Putamen (tissue), 1 donor: ENCODE results near the gene PER3.

Experiments used
- DNase-seq: peaks from one replicate; pipeline ENCODE4 v3.0.0-alpha.2; 2016; ENCODE audit warnings: low spot score

PER3 gene

GRCh38 chr1:7838714-7839113, 54.6 kb downstream of the PER3 start:
- no peak for DNase-seq

DNA sequence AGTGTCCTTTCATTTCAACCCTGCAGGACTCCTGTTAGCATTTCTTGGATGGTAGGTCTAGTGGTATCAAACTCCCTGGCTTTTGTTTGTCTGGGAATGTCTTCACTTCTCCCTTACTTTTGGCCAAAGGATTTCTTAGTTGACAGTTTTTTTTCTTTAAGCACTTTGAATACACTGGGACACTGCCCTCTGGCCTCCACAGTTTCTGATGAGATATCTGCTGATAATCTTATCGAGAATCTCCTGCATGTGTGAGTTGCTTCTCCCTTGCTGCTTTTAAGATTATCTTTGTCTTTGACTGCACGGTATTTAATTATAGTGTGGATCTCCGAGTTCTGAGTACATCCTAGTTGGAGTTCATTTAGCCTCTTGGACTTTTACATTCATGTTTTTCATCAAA, 55.4 kb downstream of the PER3 start:
- no peak for DNase-seq

- DNase-seq: no peak
Measured at GRCh38 chr1:7842517-7842916, 58.4 kb downstream of the PER3 start.

DNA sequence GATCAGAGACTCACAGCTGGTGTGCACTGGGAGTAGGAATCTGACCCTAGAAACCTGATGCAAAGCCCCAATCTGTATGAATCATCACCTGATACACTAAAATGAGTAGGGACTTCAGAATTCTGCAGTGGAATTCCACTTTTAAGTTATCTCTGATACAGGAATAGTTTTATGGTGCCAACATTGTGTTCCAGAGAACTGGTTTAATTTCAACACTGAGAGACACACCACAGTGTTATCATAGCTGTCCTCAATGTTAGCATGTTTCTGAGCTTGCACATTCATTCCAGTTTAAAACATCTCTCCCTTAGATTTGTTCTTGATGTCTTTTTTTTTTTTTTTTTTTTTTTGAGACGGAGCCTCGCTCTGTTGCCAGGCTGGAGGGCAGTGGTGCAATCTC, 61.7 kb downstream of the PER3 start:
- no peak for DNase-seq

- DNase-seq: no peak
Measured at GRCh38 chr1:7846656-7847055, 62.6 kb downstream of the PER3 start.

DNA sequence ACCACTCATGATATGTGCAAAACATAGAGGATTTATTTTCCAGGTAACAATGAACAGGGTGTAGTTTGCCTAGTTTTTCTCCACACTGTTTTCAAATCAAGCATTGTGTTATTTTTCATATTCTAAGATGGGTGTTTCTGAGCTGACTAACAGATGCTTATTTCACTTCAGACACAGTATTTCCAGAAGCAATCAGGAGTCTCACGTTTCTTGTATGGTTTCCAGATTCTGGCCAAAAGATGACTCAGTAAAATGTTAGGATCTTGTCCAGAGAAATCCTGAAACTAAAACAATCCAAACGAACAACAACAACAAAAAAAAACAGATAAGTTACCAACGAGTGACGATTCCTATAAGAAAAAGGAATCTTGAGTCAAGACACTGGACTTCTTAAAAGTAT, 63.5 kb downstream of the PER3 start:
- no peak for DNase-seq

- DNase-seq: no peak
Measured at GRCh38 chr1:7850786-7851185, 66.7 kb downstream of the PER3 start.

DNA sequence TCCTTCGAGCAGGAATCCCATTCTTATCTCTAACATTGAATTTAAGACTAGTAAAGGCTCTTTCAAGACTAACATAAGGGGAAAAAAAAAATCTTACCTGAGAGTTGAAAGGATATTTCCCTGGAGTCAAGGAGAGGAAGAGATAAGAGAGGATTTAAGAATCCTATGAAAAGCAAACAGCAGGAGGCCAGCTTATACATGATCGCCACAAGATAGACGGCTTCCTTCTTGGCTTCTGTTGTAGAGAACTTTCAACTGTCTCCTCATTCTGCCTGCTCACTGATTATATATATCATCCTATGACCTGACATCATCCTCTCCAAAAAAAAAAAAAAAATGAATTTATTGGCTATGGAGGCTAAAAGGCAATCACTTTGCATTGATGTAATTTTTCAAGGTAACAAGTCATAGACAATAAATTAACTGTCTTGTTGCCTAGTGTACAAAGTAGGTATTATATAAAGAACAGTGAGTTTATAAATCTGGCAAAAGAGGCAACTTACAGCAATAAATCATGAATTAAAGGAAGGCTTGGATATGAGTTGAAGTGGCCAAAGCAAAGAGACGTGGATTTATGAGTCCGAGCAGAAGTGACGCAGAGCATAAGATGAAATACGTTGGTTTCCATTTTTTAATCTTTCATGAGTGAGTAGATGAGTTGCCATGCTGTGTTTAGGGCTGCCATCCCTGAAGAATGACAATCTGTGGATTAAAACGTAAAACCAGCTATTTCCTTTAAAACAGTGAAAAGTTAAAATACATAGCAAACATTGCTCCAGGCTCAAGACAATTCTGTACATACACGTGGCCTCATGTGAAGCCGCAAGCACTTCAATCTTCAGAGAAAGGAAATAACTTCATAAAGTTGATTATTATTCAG, 69.0 kb downstream of the PER3 start, which contains the start of gene UTS2:
Gene UTS2 (minus strand): TSS at position 262 of the 880 bp plus-strand sequence. CDS start 62 bp downstream, at position 200.
- no peak for DNase-seq

GRCh38 chr1:7853684-7854026, 69.6 kb downstream of the PER3 start:
- no peak for DNase-seq

DNA sequence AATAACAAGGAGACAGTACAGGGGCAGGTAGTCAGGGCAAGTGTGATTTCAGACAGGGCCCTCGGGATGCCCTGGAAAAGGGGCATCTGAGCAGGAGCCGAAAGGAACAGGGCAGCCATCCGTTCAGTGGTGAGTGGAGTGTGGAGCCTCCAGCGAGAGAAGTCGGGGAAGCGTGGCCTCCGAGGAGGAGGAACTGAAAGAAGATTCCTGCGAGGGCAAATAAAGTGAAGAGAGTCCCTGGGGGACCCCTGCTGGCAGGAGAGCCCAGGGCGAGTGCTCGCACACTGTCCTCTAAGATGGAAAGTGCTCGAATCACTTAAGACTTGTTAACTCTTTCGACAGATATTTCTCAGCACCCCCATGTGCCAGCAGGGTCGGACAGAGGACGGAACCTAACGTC, 72.3 kb downstream of the PER3 start:
- no peak for DNase-seq

- no peak for DNase-seq
Measured at GRCh38 chr1:7857000-7857399, 72.9 kb downstream of the PER3 start.

GRCh38 chr1:7857985-7858384, 73.9 kb downstream of the PER3 start:
- no peak for DNase-seq

GRCh38 chr1:7859406-7859805, 75.3 kb downstream of the PER3 start:
- DNase-seq: no peak

DNA sequence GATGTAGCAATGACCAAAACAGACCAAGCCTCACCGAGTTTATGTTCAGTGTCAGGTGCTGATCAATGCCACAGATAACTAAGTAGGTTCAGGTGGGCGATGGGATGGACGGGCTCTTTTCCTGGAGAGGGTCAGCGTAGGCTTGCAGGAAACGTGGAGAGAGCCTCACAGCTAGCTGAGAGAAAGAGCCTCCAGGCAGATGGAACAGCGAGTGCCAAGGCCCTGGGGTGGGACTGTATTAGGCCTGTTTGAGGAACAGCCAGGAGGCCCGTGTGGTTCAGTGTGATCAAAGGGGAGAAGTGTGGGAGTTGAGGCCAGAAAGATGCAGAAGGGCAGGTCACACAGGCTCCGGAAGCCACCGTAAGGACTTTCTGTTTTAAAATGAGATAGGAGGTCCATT, 76.0 kb downstream of the PER3 start:
- no peak for DNase-seq

GRCh38 chr1:7861452-7861851, 77.4 kb downstream of the PER3 start:
- no peak for DNase-seq

DNA sequence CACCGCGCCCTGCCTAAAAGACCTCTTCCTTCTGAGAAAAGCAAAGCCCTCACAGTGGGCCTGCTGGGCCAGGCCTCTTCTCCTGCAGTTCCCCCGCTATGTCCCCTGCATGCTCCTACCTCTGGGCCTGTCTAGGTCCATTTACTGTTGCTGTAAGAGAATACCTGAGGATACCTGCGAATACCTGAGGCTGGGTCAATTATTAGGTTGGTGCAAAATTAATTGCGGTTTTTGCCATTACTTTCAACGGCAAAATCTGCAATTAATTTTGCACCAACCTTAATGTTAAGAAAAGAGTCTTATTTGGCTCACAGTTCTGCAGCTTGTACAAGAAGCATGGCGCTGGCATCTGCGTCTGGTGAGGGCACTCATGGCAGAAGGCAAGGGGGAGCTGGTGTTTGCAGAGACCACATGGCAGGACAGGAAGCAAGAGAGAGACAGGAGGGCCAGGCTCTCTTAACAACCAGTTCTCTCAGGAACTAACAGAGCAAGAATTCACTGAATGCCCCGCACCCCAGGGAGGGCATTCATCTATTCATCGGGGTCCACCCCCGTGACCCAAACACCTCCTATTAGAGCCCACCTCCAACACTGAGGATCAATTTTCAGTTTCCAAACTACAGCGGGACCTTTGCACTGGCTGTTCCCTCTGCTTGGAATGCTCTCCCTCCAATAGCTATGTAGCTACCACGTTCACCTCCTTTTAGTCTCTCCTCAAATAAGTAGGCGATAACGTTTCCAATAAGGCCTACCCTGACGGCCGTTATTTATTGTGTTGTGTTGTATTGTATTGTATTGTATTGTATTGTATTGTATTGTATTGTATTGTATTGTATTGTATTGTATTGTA, 78.3 kb downstream of the PER3 start:
- no peak for DNase-seq

DNA sequence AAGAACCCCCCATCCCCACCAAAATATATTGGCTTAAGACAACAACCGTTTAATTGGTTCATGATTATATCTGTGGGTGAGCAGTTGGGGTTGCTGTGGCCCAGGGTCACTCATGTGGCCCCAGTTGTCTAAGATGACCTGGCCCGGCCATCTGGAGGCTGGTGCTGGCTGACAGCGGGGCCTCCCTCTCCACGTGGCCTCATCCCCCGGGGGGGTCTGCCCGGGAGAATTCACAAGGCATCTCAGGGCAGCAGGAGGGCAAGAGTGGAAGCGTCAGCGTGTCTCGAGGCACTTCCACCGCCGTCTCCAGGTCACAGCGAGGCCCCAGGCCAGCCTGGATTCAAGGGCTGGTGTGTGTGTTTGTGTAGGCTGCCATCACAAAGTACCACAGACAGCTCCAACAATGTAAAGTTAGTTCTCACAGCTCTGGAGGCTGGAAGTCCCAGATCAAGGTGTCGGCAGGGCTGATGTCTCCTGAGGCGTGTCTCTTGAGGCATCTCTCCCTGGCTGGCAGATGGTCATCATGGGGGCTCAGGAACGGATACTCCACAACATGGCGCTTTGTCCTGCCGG, 79.8 kb downstream of the PER3 start:
- DNase-seq: no peak

GRCh38 chr1:7865978-7866377, 81.9 kb downstream of the PER3 start:
- DNase-seq: no peak

DNA sequence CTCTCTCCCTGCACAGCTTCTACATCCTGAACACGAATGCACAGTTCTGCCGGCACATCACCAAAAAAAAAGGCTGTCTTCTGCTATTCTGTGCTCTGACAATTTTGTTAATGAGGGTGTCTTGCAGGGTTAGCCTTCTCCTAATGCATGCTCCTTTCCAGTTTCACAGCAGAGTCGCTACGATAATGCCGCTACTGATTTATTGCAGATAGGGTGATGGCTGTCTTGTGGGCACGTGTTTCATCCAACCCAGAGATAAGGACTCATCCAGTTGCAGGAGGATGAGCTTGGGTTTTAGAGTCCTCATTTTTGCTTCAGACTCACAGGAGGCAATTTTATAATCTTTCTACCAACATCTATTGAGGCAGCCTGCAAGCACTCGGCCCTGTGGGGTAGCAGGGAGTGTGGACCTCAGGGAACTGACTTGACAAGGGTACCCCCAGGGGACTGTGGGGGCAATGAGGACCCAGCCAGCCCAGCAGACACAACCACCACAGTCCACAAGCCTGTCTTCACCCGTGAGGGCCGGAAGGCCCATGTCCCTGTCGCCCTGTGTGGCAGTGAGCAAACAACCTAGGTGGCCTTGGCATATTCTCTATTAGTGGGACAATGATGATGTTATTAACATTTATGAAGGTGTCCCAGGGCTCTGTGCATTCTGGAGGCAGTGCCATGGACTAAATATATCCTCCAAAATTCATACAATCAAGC, 84.1 kb downstream of the PER3 start:
- DNase-seq: no peak

- no peak for DNase-seq
Measured at GRCh38 chr1:7869136-7869920, 85.2 kb downstream of the PER3 start.

- no peak for DNase-seq
Measured at GRCh38 chr1:7871136-7871535, 87.0 kb downstream of the PER3 start.
